Measurements from ENCODE around the gene FBLN7. TPM values are rescaled to one million over a fixed set of nuclear protein-coding genes. Genes with fewer than 3 reads are reported as not detected.
A peak's percentile ranks its signal among the peaks of the same experiment; 100 is the strongest.

Gene FBLN7
- total RNA-seq, 2 experiments from 2014 or later = 40.5 to 40.6 TPM

GRCh38 chr2:112173646-112174319 is 35.6 kb downstream of the FBLN7 start:
- intact Hi-C loops (cut with DNase I, micrococcal nuclease) = loop anchor here in 1 of 2 experiments (5.0 kb wide), 2 partner anchors 49 to 51 kb away; no protein-coding TSS in a partner anchor
- DNase-seq (no peak), ATAC-seq (peak; percentile 65)
- ChIA-PET POLR2A (interaction anchor here (1.1 kb wide), 1 partner anchor 8 kb away, joined by 3 read pairs; no protein-coding TSS in a partner anchor), CTCF (interaction anchor here (0.9 to 1.1 kb wide), 2 partner anchors 10 to 18 kb away, joined by 3 read pairs; no protein-coding TSS in a partner anchor)
- no peaks in the 10 kb centered on the region for H3K9me3 Mint-ChIP-seq (ENCODE audit: low read depth)
- no peak overlapping the region for H3K4me3 Mint-ChIP-seq
- H3K27ac Mint-ChIP-seq = peak overlapping the region; percentile 64
- H3K4me1 Mint-ChIP-seq = peaks cover 29% of the 10 kb centered on the region
- H3K27me3 Mint-ChIP-seq = no peaks in the 10 kb centered on the region
- no peaks in the 10 kb centered on the region for H3K36me3 Mint-ChIP-seq (ENCODE audit: low read depth)

- H3K27ac Mint-ChIP-seq = peak overlapping the region; percentile 12
- H3K4me1 Mint-ChIP-seq = peaks cover 33% of the 10 kb centered on the region
- POLR2A ChIA-PET = interaction anchor here (1.1 kb wide), 1 partner anchor 8 kb away, joined by 3 read pairs; no protein-coding TSS in a partner anchor
- ATAC-seq = no peak
- H3K27me3 Mint-ChIP-seq = no peaks in the 10 kb centered on the region
- H3K4me3 Mint-ChIP-seq = no peak overlapping the region
- intact Hi-C loops (cut with DNase I, micrococcal nuclease) = loop anchor here in 1 of 2 experiments (5.0 kb wide), 2 partner anchors 48 to 52 kb away; no protein-coding TSS in a partner anchor
- no peak for DNase-seq
- no peaks in the 10 kb centered on the region for H3K36me3 Mint-ChIP-seq (ENCODE audit: low read depth)
- H3K9me3 Mint-ChIP-seq (ENCODE audit: low read depth) = no peaks in the 10 kb centered on the region
- CTCF ChIA-PET = interaction anchor here (1.5 kb wide), 1 partner anchor 85 kb away, joined by 7 read pairs; no protein-coding TSS in a partner anchor
Measured at GRCh38 chr2:112174383-112174782, 36.2 kb downstream of the FBLN7 start.

GRCh38 chr2:112175333-112175732 is 37.1 kb downstream of the FBLN7 start:
- no peaks in the 10 kb centered on the region for H3K9me3 Mint-ChIP-seq (ENCODE audit: low read depth)
- intact Hi-C loops (cut with DNase I, micrococcal nuclease) = no loop called here
- CTCF ChIA-PET = interaction anchor here (1.5 kb wide), 1 partner anchor 84 kb away, joined by 7 read pairs; no protein-coding TSS in a partner anchor
- no peak for DNase-seq
- no peaks in the 10 kb centered on the region for H3K36me3 Mint-ChIP-seq (ENCODE audit: low read depth)
- ATAC-seq = no peak
- POLR2A ChIA-PET = interaction anchor here (0.6 kb wide), 2 partner anchors 30 to 122 kb away, joined by 3 read pairs; no protein-coding TSS in a partner anchor
- H3K4me3 Mint-ChIP-seq = no peak overlapping the region
- no peak overlapping the region for H3K27ac Mint-ChIP-seq
- H3K27me3 Mint-ChIP-seq = no peaks in the 10 kb centered on the region
- H3K4me1 Mint-ChIP-seq = peaks cover 42% of the 10 kb centered on the region

GRCh38 chr2:112175958-112176573 is 37.9 kb downstream of the FBLN7 start:
- intact Hi-C loops (cut with DNase I, micrococcal nuclease) = no loop called here
- H3K4me3 Mint-ChIP-seq = no peak overlapping the region
- ChIA-PET POLR2A (interaction anchor here (0.6 kb wide), 1 partner anchor 29 kb away, joined by 3 read pairs; no protein-coding TSS in a partner anchor), CTCF (interaction anchor here (1.5 kb wide), 1 partner anchor 84 kb away, joined by 7 read pairs; no protein-coding TSS in a partner anchor)
- no peaks in the 10 kb centered on the region for H3K27me3 Mint-ChIP-seq
- no peak for DNase-seq
- H3K9me3 Mint-ChIP-seq (ENCODE audit: low read depth) = no peaks in the 10 kb centered on the region
- no peaks in the 10 kb centered on the region for H3K36me3 Mint-ChIP-seq (ENCODE audit: low read depth)
- no peak overlapping the region for H3K27ac Mint-ChIP-seq
- no peak for ATAC-seq
- H3K4me1 Mint-ChIP-seq = peaks cover 46% of the 10 kb centered on the region

- H3K27me3 Mint-ChIP-seq = no peaks in the 10 kb centered on the region
- peak overlapping the region; percentile 88 for H3K4me3 Mint-ChIP-seq
- intact Hi-C loops (cut with DNase I, micrococcal nuclease) = loop anchor here (1.0 to 10.0 kb wide), 5 partner anchors 25 to 583 kb away; partner anchors contain the start of genes ANAPC1 (in 2 of the 2), CKAP2L (in 1 of the 2) and TTL (in 1 of the 2)
- H3K36me3 Mint-ChIP-seq (ENCODE audit: low read depth) = peaks cover 35% of the 10 kb centered on the region
- H3K27ac Mint-ChIP-seq = peak overlapping the region; percentile 91
- POLR2A ChIA-PET = interaction anchor here (0.5 to 1.6 kb wide), 4 partner anchors 8 to 127 kb away, joined by 3 to 10 read pairs (median 4); partner anchors contain the start of gene TMEM87B
- CTCF ChIA-PET = interaction anchor here (0.7 to 1.6 kb wide), 7 partner anchors 9 to 123 kb away, joined by 3 to 10 read pairs (median 4); no protein-coding TSS in a partner anchor
- H3K4me1 Mint-ChIP-seq = peaks cover 69% of the 10 kb centered on the region
- DNase-seq (peak; percentile 84), ATAC-seq (peak; percentile 67)
- no peaks in the 10 kb centered on the region for H3K9me3 Mint-ChIP-seq (ENCODE audit: low read depth)
Measured at GRCh38 chr2:112181571-112182290, 43.5 kb downstream of the FBLN7 start.

- DNase-seq (peak; percentile 82), ATAC-seq (peak; percentile 70)
- peak overlapping the region; percentile 88 for H3K4me3 Mint-ChIP-seq
- intact Hi-C loops (cut with DNase I, micrococcal nuclease) = loop anchor here (1.0 to 10.0 kb wide), 5 partner anchors 26 to 582 kb away; partner anchors contain the start of genes ANAPC1 (in 2 of the 2), CKAP2L (in 1 of the 2) and TTL (in 1 of the 2)
- H3K9me3 Mint-ChIP-seq (ENCODE audit: low read depth) = no peaks in the 10 kb centered on the region
- peaks cover 44% of the 10 kb centered on the region for H3K36me3 Mint-ChIP-seq (ENCODE audit: low read depth)
- peaks cover 78% of the 10 kb centered on the region for H3K4me1 Mint-ChIP-seq
- no peaks in the 10 kb centered on the region for H3K27me3 Mint-ChIP-seq
- H3K27ac Mint-ChIP-seq = peak overlapping the region; percentile 91
- ChIA-PET POLR2A (interaction anchor here (0.8 to 1.6 kb wide), 4 partner anchors 9 to 127 kb away, joined by 3 to 10 read pairs (median 4); partner anchors contain the start of gene TMEM87B), CTCF (interaction anchor here (0.7 to 1.6 kb wide), 5 partner anchors 8 to 124 kb away, joined by 3 to 10 read pairs (median 5); no protein-coding TSS in a partner anchor)
Measured at GRCh38 chr2:112182581-112183034, 44.4 kb downstream of the FBLN7 start.

GRCh38 chr2:112183327-112184025 is 45.3 kb downstream of the FBLN7 start:
- POLR2A ChIA-PET = interaction anchor here (0.6 to 0.8 kb wide), 2 partner anchors 70 to 71 kb away, joined by 3 to 5 read pairs; partner anchors contain the start of gene ZC3H8
- no peaks in the 10 kb centered on the region for H3K9me3 Mint-ChIP-seq (ENCODE audit: low read depth)
- peak overlapping the region; percentile 88 for H3K4me3 Mint-ChIP-seq
- H3K27ac Mint-ChIP-seq = peak overlapping the region; percentile 91
- CTCF ChIA-PET = interaction anchor here (0.7 to 1.4 kb wide), 2 partner anchors 10 to 51 kb away, joined by 3 read pairs; no protein-coding TSS in a partner anchor
- H3K27me3 Mint-ChIP-seq = no peaks in the 10 kb centered on the region
- intact Hi-C loops (cut with DNase I, micrococcal nuclease) = loop anchor here (1.0 to 10.0 kb wide), 4 partner anchors 71 to 581 kb away; partner anchors contain the start of genes ANAPC1 (in 2 of the 2), CKAP2L (in 1 of the 2) and TTL (in 1 of the 2)
- peak; percentile 49 for DNase-seq
- no peak for ATAC-seq
- peaks cover 50% of the 10 kb centered on the region for H3K36me3 Mint-ChIP-seq (ENCODE audit: low read depth)
- H3K4me1 Mint-ChIP-seq = peaks cover 80% of the 10 kb centered on the region

- CTCF ChIA-PET = interaction anchor here (1.4 kb wide), 1 partner anchor 11 kb away, joined by 3 read pairs; no protein-coding TSS in a partner anchor
- DNase-seq (no peak), ATAC-seq (no peak)
- POLR2A ChIA-PET = interaction anchor here (0.6 kb wide), 1 partner anchor 71 kb away, joined by 5 read pairs; the partner anchor contains the start of gene ZC3H8
- Mint-ChIP-seq H3K27me3 (no peaks in the 10 kb centered on the region), H3K4me3 (peak overlapping the region; percentile 88), H3K9me3 (ENCODE audit: low read depth) (no peaks in the 10 kb centered on the region), H3K4me1 (peaks cover 80% of the 10 kb centered on the region), H3K27ac (peak overlapping the region; percentile 91), H3K36me3 (ENCODE audit: low read depth) (peaks cover 56% of the 10 kb centered on the region)
- intact Hi-C loops (cut with DNase I, micrococcal nuclease) = loop anchor here (10.0 kb wide), 2 partner anchors 299 to 581 kb away; partner anchors contain the start of genes ANAPC1 (in 2 of the 2) and CKAP2L (in 1 of the 2)
Measured at GRCh38 chr2:112184121-112184520, 45.9 kb downstream of the FBLN7 start.

- Mint-ChIP-seq H3K4me3 (no peak overlapping the region), H3K27ac (peak overlapping the region; percentile 73), H3K9me3 (ENCODE audit: low read depth) (no peaks in the 10 kb centered on the region), H3K4me1 (peaks cover 83% of the 10 kb centered on the region), H3K36me3 (ENCODE audit: low read depth) (peaks cover 65% of the 10 kb centered on the region), H3K27me3 (no peaks in the 10 kb centered on the region)
- ChIA-PET CTCF (interaction anchor here (1.5 kb wide), 1 partner anchor 60 kb away, joined by 6 read pairs; no protein-coding TSS in a partner anchor), POLR2A (no interaction called here)
- ATAC-seq = no peak
- DNase-seq = no peak
- intact Hi-C loops (cut with DNase I, micrococcal nuclease) = loop anchor here (5.0 to 10.0 kb wide), 4 partner anchors 128 to 580 kb away; partner anchors contain the start of genes ANAPC1 (in 2 of the 2), CKAP2L (in 1 of the 2), SLC20A1 (in 1 of the 2) and TMEM87B (in 1 of the 2)
Measured at GRCh38 chr2:112185131-112185530, 46.9 kb downstream of the FBLN7 start.
